Measurements from ENCODE around the gene SPDYE17. TPM values are rescaled to one million over a fixed set of nuclear protein-coding genes. Genes with fewer than 3 reads are reported as not detected.
"Not testable (repeated sequence)": the region's sequence is repeated elsewhere in the genome, so short reads cannot be mapped to it uniquely, and the experiment has no call there.

Gene SPDYE17
- total and polyA plus RNA-seq, 2 donors (not counting 1 experiment from before 2014, with no cell fraction given) = not detected

DNA sequence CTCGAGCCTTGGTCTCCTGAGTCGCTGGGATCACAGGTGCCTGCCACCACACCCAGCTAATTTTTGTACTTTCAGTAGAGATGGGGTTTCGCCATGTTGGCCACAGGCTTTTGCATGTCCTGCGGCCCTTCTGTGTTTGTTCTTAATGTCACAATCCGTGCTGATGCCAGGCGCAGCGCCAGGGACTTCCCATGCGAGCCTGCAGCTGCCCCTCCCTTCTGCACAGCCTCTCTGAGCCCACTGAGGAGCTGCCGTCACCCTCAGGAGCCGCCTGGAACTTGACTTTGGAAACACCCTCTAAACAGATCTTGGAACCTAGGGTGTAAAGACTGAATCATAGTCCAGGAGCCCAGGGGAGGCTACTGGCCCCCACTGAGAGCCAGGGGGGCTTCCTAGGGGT is 24.2 kb downstream of the SPDYE17 start:
- H3K4me1 Mint-ChIP-seq; H3K9me3 ChIP-seq (ENCODE audit: control extremely low read depth in 1 of 3, control insufficient read depth in 2 of 3, insufficient read depth in 1 of 3, low read length in 2 of 3); H4K20me1 ChIP-seq (ENCODE audit: control insufficient read depth, insufficient read depth, low read length, poor library complexity, severe bottlenecking); intact Hi-C loops (cut with micrococcal nuclease); H3K4me3 ChIP-seq (ENCODE audit: control extremely low read depth in 1 of 5, extremely low read depth in 1 of 5, insufficient read depth in 1 of 5, low read depth in 2 of 5, low read length in 4 of 5); H3K9ac ChIP-seq (ENCODE audit: low read length); CTCF ChIA-PET; H3K4me1 ChIP-seq (ENCODE audit: control insufficient read depth in 2 of 2, insufficient read depth in 2 of 2, low read length in 2 of 2); H3K9me3 Mint-ChIP-seq (ENCODE audit: insufficient read depth); H3K27me3 Mint-ChIP-seq; H3K36me3 ChIP-seq (replicated peaks in 1 of 2; ENCODE audit: control extremely low read depth in 1 of 2, control insufficient read depth in 1 of 2, extremely low read depth in 1 of 2, insufficient read depth in 2 of 2, low read length in 1 of 2); H3K27me3 ChIP-seq (replicated peaks in 1 of 4; ENCODE audit: control extremely low read depth in 1 of 4, control insufficient read depth in 3 of 4, insufficient read depth in 4 of 4, low read length in 3 of 4); H3K4me3 Mint-ChIP-seq; POLR2A ChIA-PET; H3K79me2 ChIP-seq (ENCODE audit: control insufficient read depth, insufficient read depth, low read length); H3K4me2 ChIP-seq (replicated peaks; ENCODE audit: low read depth, low read length, poor library complexity, severe bottlenecking); H3K27ac Mint-ChIP-seq; H3K27ac ChIP-seq (ENCODE audit: low read length in 2 of 2); DNase-seq; ATAC-seq (ENCODE audit: low read depth); H2AFZ ChIP-seq (ENCODE audit: insufficient read depth, low read depth, low read length, poor library complexity, severe bottlenecking): not testable (repeated sequence)
- WGBS (ENCODE audit: insufficient coverage) = 94% methylated on average over 6 of the region's 10 CpGs

DNA sequence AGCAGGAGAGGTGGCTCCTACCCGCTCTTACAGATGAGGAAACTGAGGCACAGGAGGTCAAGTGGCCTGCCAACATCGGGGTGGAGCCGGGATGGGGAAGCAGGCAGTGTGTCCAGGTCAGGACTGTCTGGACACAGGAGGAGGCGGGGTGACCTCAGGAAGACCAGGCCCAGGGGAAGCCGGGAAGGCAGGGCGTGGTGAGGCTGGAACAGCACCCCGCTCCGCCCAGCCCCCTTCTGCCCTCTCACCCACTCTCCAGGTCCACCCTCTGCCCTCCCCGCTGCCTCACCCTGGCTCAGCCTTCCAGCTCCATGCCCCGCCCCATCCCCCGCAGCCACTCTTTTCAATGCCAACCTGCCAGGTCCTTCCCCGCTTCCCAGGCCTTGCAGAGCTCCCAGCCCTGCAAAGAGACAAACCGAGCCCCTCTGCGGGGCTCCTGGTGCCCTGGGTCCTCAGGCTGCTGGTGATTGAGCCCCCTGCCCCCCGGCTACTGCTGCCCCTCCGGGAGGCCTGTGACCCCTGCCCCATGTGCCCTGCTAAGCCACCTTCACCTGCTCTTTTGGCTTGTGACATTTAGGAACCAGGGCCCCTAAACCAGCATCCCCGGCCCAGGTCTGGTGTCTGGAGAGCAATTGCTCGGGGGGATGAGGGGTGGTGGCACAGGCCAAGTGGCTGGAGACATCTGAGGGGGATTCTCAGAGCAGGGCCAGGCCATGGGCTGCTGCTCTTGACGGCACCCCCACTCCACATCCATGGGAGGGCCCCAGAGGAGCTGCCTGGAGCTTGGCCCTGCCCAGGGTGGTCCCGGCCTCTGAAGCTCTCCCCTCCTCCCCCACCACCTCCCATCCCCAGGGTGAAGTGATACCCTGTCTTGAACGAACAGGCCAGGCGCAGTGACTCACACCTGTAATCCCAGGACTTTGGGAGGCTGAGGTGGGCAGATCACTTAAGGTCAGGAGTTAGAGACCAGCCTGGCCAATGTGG is 25.7 kb downstream of the SPDYE17 start:
- H3K9me3 Mint-ChIP-seq (ENCODE audit: insufficient read depth); ATAC-seq (ENCODE audit: low read depth); H3K4me2 ChIP-seq (replicated peaks; ENCODE audit: low read depth, low read length, poor library complexity, severe bottlenecking); CTCF ChIA-PET; H3K9me3 ChIP-seq (ENCODE audit: control extremely low read depth in 1 of 3, control insufficient read depth in 2 of 3, insufficient read depth in 1 of 3, low read length in 2 of 3); H3K27me3 Mint-ChIP-seq; H3K27ac Mint-ChIP-seq; H2AFZ ChIP-seq (ENCODE audit: insufficient read depth, low read depth, low read length, poor library complexity, severe bottlenecking); H3K36me3 ChIP-seq (replicated peaks in 1 of 2; ENCODE audit: control extremely low read depth in 1 of 2, control insufficient read depth in 1 of 2, extremely low read depth in 1 of 2, insufficient read depth in 2 of 2, low read length in 1 of 2); H3K79me2 ChIP-seq (ENCODE audit: control insufficient read depth, insufficient read depth, low read length); H3K4me3 ChIP-seq (ENCODE audit: control extremely low read depth in 1 of 5, extremely low read depth in 1 of 5, insufficient read depth in 1 of 5, low read depth in 2 of 5, low read length in 4 of 5); intact Hi-C loops (cut with micrococcal nuclease); H3K9ac ChIP-seq (ENCODE audit: low read length); H3K4me3 Mint-ChIP-seq; H4K20me1 ChIP-seq (ENCODE audit: control insufficient read depth, insufficient read depth, low read length, poor library complexity, severe bottlenecking); DNase-seq; POLR2A ChIA-PET; H3K27me3 ChIP-seq (replicated peaks in 1 of 4; ENCODE audit: control extremely low read depth in 1 of 4, control insufficient read depth in 3 of 4, insufficient read depth in 4 of 4, low read length in 3 of 4); H3K4me1 Mint-ChIP-seq; H3K27ac ChIP-seq (ENCODE audit: low read length in 2 of 2); H3K4me1 ChIP-seq (ENCODE audit: control insufficient read depth in 2 of 2, insufficient read depth in 2 of 2, low read length in 2 of 2): not testable (repeated sequence)
- 73% methylated on average over 4 of the region's 22 CpGs for WGBS (ENCODE audit: insufficient coverage)

DNA sequence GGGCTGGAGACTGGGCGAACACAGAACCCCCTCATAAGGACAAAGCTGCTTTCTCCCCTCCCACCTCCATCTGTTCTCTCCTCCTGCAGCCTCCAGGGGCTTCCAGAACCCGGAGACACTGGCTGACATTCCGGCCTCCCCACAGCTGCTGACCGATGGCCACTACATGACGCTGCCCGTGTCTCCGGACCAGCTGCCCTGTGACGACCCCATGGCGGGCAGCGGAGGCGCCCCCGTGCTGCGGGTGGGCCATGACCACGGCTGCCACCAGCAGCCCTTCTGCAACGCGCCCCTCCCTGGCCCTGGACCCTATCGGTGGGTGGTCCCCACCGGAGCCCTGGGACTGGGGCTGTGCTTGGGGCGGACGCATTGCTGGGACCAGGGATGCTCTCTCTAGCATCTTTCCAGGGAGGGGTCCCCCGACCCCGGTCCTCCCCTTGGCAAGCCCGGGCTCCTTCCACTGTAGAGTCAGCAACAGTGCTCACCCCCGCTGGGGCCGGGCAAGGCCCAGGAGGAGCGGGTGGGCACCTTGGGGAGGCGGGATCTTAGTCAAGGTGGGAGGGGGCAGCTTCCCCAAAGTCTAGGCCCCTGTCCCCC is 26.6 kb downstream of the SPDYE17 start:
- H3K4me3 Mint-ChIP-seq; DNase-seq; intact Hi-C loops (cut with micrococcal nuclease); H3K27ac ChIP-seq (ENCODE audit: low read length in 2 of 2); H3K79me2 ChIP-seq (ENCODE audit: control insufficient read depth, insufficient read depth, low read length); H3K9ac ChIP-seq (ENCODE audit: low read length); CTCF ChIA-PET; H3K4me2 ChIP-seq (replicated peaks; ENCODE audit: low read depth, low read length, poor library complexity, severe bottlenecking); ATAC-seq (ENCODE audit: low read depth); H3K27me3 ChIP-seq (replicated peaks in 1 of 4; ENCODE audit: control extremely low read depth in 1 of 4, control insufficient read depth in 3 of 4, insufficient read depth in 4 of 4, low read length in 3 of 4); H3K9me3 Mint-ChIP-seq (ENCODE audit: insufficient read depth); H3K9me3 ChIP-seq (ENCODE audit: control extremely low read depth in 1 of 3, control insufficient read depth in 2 of 3, insufficient read depth in 1 of 3, low read length in 2 of 3); H4K20me1 ChIP-seq (ENCODE audit: control insufficient read depth, insufficient read depth, low read length, poor library complexity, severe bottlenecking); H3K36me3 ChIP-seq (replicated peaks in 1 of 2; ENCODE audit: control extremely low read depth in 1 of 2, control insufficient read depth in 1 of 2, extremely low read depth in 1 of 2, insufficient read depth in 2 of 2, low read length in 1 of 2); H2AFZ ChIP-seq (ENCODE audit: insufficient read depth, low read depth, low read length, poor library complexity, severe bottlenecking); H3K27ac Mint-ChIP-seq; POLR2A ChIA-PET; H3K4me1 Mint-ChIP-seq; H3K4me3 ChIP-seq (ENCODE audit: control extremely low read depth in 1 of 5, extremely low read depth in 1 of 5, insufficient read depth in 1 of 5, low read depth in 2 of 5, low read length in 4 of 5); H3K27me3 Mint-ChIP-seq; H3K4me1 ChIP-seq (ENCODE audit: control insufficient read depth in 2 of 2, insufficient read depth in 2 of 2, low read length in 2 of 2): not testable (repeated sequence)
- 97% methylated on average over 11 of the region's 27 CpGs for WGBS (ENCODE audit: insufficient coverage)

DNA sequence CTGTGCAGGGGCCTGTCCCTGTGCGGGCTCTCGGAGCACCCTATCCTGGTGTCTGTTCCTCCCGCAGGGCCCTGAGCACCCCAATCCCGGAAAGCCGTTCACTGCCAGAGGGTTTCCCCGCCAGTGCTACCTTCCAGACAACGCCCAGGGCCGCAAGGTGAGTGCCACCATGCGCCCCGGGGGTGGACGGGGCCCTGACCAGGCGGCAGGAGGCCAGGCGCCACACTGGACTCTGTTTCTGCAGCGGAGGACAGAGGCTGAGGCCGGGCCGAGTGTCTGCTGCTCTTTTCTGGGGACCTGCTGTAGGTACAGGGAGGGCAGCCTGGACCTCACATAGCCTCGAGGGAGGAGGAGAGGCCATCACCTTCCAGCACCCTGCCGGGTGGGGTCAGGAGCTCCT is 28.0 kb downstream of the SPDYE17 start:
- not testable (repeated sequence) for H3K4me3 Mint-ChIP-seq

More for the DNA sequence above, 28.0 kb downstream of the SPDYE17 start:
- POLR2A ChIA-PET; H3K4me1 Mint-ChIP-seq; H3K4me2 ChIP-seq (replicated peaks; ENCODE audit: low read depth, low read length, poor library complexity, severe bottlenecking); H3K9me3 ChIP-seq (ENCODE audit: control extremely low read depth in 1 of 3, control insufficient read depth in 2 of 3, insufficient read depth in 1 of 3, low read length in 2 of 3); CTCF ChIA-PET; H4K20me1 ChIP-seq (ENCODE audit: control insufficient read depth, insufficient read depth, low read length, poor library complexity, severe bottlenecking); H3K27ac Mint-ChIP-seq; H3K9ac ChIP-seq (ENCODE audit: low read length); H3K79me2 ChIP-seq (ENCODE audit: control insufficient read depth, insufficient read depth, low read length); H3K4me3 ChIP-seq (ENCODE audit: control extremely low read depth in 1 of 5, extremely low read depth in 1 of 5, insufficient read depth in 1 of 5, low read depth in 2 of 5, low read length in 4 of 5); H3K27me3 Mint-ChIP-seq; intact Hi-C loops (cut with micrococcal nuclease); ATAC-seq (ENCODE audit: low read depth); H3K4me1 ChIP-seq (ENCODE audit: control insufficient read depth in 2 of 2, insufficient read depth in 2 of 2, low read length in 2 of 2); H3K27ac ChIP-seq (ENCODE audit: low read length in 2 of 2); H3K9me3 Mint-ChIP-seq (ENCODE audit: insufficient read depth); H3K27me3 ChIP-seq (replicated peaks in 1 of 4; ENCODE audit: control extremely low read depth in 1 of 4, control insufficient read depth in 3 of 4, insufficient read depth in 4 of 4, low read length in 3 of 4); DNase-seq; H3K36me3 ChIP-seq (replicated peaks in 1 of 2; ENCODE audit: control extremely low read depth in 1 of 2, control insufficient read depth in 1 of 2, extremely low read depth in 1 of 2, insufficient read depth in 2 of 2, low read length in 1 of 2); H2AFZ ChIP-seq (ENCODE audit: insufficient read depth, low read depth, low read length, poor library complexity, severe bottlenecking): not testable (repeated sequence)
- WGBS (ENCODE audit: insufficient coverage) = 100% methylated on average over 5 of the region's 18 CpGs

Measured in B cell (primary cell).